ENCODE measurements around the gene GDI1.
"Not testable (repeated sequence)": the region's sequence is repeated elsewhere in the genome, so short reads cannot be mapped to it uniquely, and the experiment has no call there.

- TF ChIP-seq CTCF, POLR2A (IDR thresholded peaks at IDR 0.05): not testable (repeated sequence)
Measured at GRCh38 chrX:154400369-154400817, 36.6 kb upstream of the GDI1 start.

All from thyroid gland (tissue), 4 donors.